Stimulated activated CD4-positive, alpha-beta T cell treated with anti-CD3 and anti-CD28 coated beads, Interleukin-1b, Interleukin-23, amount 100 ng/mL, for 1 hour (primary cell): ENCODE data around the gene SLC5A9.
"Not testable (repeated sequence)": the region's sequence is repeated elsewhere in the genome, so short reads cannot be mapped to it uniquely, and the experiment has no call there.

ENCODE experiments used
- DNase-seq, 2 donors: peaks; one replicate each; pipeline ENCODE4 v3.0.0-alpha.2; 2020; ENCODE audit warnings: low read depth in 2 of 2

Gene SLC5A9

DNA sequence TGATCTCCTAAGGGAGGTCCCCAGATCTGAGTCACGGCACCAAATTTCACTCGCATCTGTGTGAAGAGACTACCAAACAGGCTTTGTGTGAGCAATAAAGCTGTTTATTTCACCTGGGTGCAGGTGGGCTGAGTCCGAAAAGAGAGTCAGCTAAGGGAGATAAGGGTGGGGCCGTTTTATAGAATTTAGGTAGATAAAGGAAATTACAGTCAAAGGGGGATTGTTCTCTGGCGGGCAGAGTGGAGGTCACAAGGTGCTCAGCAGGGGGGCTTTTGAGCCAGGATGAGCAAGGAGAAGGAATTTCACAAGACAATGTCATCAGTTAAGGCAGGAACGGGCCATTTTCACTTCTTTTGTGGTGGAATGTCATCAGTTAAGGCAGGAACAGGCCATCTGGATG lies 8.2 kb upstream of the SLC5A9 start:
- DNase-seq, result not testable (repeated sequence)

DNA sequence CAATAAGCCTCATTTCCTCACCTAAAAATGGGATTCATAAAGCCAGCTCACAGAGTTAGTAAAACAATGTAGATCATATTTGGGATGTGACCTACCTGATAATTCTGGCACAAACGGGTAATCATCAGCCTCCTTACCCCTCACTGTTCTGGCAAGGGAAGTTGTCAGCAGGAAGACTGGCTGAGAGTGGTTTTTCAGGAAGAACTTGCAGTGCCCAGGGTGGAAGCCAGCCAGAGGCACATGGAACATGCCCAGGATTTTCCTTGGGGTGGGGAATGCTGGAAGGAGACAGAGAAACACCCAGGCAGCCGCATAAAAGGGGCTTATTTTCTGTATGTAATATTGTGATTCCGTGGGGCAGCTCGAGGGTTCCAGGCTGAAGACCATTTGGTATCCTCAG lies 7.7 kb upstream of the SLC5A9 start:
- DNase-seq, result no peak

DNA sequence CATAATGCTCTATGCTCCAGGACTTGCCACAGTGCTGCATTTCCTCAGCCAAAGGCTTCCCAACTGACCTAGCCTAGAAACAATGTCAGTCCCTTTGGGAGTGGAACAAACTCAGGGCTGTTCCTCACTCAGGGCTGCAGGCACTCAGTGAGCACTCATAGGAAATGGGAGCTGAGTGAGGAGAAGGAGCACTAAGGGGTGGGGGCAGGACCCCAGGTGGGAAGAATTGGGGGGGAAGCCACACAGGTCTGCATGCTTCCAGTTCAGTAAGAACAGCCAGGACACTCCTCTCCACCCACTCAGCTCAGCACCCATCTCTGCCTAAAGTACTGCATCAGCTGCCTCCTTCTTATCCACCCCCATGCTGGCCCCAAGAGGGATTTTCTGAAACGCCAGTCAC lies 7.3 kb upstream of the SLC5A9 start:
- DNase-seq, result no peak

DNA sequence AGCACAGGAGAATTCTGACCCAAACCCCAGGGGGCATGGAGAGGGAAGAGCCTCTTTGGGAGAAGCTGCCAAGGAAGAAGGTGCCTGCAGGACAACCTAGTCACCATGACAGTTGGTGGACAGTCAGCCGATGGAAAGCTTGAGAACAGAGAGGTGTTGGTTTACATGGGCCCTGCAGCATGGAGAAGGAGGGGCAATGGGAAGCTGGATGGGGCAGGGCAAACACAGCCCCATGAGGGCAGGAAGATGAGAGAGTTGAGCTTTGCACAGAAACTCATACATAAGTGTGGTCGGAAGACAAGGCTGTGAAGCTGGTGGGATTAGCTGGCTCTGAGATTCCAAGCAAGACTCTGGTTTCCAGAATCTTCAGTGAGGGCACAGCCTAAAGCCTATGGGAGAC lies 6.6 kb upstream of the SLC5A9 start:
- DNase-seq, result no peak

DNA sequence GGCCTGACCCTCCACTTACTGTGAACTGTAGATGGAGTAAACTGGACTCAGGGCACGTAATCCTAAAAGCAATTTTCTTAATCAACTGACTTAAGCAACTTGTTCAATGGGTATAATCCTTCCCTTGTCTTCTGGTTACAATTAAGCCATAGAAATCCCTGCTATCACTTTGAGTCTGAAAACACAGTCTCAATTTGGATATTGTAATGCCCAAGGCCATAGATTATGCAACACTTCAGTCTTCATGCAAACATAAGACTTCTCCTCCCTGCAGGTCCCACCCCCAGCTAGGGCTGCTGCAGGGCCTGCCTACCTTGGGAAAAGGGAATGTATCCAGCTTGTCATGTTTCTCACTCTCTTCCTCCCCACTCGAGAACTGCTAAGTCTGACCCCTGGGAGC lies 6.2 kb upstream of the SLC5A9 start:
- DNase-seq, result no peak

DNA sequence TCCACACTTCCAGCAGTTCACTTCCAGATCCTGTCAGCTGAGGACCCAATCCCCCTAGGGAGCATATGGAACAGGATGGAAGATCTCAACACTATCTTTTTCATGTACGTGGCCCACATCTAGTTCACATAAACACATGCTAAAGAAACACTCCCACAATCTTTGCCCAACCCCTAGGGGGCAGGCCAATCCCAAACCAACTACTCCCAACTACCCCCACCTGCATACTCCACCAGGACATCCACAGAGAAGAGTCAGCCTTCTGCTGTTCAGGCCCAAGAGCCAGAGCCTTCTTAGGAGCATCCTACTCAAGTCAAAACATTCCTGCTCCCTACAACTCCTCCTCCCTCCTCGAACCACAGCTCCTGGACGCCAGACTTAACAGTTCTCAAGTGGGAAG lies 5.6 kb upstream of the SLC5A9 start:
- DNase-seq, result no peak

DNA sequence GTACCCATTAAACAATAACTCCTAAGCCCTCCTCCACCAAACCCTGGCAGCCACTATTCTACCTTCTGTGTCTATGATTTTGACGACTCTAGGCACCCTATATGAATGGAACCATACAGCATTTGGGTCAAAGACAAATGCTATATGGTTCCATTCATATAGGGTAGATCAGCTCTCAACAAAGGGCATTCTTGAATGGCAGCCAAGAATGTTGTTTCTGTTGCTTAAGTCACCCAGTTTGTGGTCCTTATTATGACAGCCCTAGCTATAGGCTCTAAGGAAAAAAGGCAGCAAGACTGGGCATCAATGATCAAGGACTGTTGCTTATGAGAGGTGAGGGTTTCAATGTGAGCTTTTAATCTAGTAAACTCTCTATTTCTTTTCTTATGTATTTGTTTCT lies 4.7 kb upstream of the SLC5A9 start:
- no peak for DNase-seq

DNA sequence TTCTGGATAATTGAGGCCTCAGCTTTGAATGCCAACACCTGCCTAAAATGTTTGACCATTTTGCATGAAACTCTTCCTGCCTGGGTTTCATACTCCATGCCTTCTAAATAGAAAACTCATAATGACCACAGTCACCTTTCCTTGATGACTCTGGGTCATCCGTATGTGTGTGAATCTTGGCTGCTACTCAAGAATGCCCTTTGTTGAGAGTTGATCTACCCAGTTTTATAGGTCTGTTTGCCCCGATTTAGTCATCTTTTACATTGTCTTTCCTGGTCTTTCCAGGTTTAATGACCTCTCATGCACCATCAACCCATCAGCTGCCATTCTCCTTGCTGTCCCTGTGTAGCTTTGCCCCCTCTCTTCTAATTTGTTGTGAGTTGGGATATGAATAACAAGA lies 2.7 kb upstream of the SLC5A9 start:
- DNase-seq, result no peak

DNA sequence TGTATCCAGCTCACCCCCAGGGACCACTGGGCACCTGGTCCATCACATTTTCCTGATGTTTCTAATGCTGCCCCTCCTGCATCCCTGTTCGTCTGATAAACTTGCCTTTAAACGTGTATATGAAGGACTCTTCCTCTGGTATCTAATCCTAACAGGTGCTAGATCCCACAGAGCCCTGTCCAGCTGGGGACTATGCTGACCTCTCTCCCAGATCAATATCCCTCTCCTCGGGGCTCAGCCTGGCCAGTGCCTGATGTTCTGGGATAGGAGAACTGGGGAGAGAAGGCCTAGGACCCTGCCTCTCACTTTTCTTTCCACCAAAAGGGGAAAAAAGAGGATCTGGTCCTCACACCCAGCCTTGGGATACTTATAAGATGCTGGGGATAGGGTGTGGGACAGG lies 1.4 kb upstream of the SLC5A9 start:
- no peak for DNase-seq

DNA sequence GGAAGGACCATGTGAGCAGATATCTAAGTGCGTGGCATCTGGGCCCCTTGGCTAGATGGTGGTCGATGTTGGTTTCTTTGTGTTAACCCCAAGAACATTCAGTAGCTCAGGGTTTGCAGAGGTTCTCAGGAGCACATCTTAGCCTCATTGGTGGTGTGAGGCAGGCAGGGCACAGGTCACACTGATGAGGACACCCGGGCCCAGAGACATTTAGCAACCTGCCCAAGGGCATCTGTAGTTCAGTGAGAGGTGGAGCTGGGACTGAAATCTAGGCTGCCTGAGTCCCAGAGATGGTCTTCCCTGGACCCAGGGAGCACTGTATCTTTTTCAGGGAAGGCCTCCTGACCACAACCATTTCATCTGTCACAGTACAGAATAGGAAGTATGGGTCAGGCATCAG lies 859 bp upstream of the SLC5A9 start:
- no peak for DNase-seq

DNA sequence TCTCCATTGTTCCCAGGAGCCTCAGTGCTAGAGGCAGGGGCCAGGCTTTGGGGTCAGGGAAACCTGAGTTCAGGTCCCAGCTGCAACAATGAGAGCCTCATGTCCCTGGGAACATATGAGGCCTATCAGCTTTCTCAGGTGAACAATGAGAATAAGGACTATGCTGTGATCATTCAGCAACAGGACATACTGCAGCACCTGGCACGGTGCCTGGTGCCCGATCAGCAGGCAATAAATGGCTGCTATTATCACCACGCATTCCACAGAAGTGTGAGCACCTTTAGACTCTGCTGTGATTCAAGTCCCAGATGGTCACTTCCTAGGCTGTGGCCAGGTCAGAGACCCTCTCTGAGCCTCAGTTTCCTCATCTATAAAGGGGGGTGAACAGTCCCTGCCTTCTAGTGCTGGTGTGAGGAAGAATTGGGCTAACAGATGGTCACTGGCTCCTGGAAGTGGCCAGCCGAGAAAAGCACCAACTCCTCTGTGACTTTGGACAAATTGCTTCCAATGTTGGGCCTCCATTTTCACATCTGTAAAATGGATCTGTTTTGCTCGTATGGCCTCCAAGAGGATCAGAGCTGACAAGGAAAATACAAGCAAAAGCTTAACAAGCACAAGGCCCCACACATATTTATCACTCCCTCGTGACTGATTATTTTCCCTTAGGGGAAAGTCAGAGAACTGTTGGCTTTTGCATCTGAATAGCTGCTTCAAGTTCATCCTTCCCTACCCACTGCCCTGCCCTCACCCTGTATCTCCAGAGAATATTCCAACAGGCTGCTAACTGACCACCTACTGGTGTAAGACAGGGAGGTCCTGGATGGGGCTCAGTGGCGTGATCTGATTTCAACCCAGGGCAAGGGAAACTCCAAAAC lies 1.1 kb downstream of the SLC5A9 start:
- DNase-seq, result no peak

DNA sequence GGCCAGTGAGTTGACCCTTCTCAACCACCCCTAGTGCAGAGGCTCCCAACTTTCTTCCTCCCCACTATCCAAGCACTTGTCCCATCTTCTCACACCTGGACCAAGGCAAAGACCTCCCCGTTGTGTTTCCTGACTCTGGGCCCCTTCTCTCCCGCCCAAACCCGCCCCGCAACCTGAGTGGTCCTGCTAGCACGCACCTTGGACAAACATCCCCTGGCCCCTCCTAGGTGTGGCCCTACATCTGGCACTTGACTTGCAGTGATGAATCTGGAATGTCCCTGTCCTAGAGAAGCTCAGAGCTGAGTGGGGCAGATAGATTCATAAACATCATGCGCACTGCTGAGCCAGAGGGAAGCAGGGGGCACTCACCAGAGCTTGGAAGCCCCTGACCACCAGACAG lies 2.3 kb downstream of the SLC5A9 start:
- no peak for DNase-seq

DNA sequence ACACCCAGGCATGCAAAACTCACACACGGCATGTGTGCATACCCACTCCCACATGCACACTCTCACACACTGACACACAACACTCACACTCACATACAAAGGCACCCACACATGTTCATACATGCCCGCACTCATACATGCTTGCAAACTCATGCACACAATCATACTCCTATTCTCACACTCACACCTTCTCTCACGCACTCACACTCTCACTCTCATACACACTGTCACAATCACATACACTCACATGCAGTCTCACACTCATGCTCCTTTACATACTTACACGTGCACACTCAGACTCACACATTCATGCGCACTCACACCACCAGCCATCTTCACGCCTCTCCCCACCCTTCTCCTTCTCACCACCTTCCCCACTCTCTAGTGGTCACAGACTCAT lies 3.1 kb downstream of the SLC5A9 start:
- no peak for DNase-seq

DNA sequence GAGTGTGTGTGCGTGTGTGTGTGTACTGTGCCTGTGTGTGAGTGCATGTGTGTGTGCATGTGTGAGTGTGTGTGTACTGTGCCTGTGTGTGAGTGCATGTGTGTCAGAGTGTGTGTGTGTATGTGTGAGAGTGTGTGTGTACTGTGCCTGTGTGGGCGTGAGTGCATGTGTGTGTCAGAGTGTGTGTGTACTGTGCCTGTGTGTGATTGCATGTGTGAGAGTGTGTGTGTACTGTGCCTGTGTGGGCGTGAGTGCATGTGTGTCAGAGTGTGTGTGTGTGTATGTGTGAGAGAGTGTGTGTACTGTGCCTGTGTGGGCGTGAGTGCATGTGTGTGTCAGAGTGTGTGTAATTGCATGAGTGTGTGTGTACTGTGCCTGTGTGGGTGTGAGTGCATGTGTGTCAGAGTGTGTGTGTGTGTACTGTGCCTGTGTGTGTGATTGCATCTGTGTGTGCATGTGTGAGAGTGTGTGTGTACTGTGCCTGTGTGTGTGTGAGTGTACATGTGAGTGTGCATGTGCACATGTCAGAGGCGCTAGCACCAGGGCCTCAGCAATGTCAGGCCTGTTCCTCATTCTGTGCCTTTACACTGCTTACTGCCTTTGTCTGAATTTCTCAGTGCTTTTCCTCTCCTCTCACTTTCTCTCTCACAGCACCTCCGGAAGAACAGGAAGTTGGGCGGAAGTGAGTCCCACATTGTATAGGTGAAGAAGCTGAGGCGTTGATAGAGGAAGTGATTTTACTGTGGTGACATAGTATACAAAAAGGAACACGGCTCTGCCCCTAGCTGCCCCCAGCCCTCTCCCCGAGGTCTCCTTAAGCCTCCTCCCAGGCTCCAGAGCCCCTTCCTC lies 4.9 kb downstream of the SLC5A9 start:
- DNase-seq, result no peak

DNA sequence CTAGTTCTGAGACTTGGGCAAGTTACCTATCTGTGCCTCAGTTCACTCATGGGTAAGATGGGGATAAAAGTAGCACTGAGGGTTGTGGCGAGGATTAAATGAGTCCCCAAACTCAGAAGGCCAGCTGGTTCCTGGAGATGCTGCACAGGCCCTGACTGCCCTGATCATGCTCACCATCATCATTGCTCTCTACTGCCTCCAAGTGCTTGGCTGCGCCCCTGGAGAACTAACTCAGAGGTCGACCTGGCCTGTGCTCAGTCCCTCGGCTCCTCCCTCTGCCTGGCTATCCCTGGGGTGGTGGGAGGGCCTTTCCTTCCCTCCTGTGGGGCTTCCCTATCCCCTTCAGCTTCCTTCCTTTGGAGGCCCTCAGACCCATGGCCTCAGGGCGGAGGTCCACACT lies 5.6 kb downstream of the SLC5A9 start:
- DNase-seq, result no peak

DNA sequence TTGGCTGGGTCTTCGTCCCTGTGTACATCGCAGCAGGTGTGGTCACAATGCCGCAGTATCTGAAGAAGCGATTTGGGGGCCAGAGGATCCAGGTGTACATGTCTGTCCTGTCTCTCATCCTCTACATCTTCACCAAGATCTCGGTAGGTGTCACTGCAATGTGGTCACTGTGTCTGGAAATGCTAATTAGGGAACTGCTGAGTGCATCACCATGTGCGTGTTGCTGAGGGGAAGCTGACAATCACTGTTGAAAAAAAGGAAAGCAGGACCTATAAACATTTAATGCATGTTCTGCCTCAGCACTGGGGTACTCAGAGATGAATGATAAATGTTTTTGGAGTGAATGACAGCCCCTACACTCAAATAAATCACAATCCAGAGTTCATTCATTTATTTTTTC lies 6.8 kb downstream of the SLC5A9 start:
- DNase-seq, result no peak

DNA sequence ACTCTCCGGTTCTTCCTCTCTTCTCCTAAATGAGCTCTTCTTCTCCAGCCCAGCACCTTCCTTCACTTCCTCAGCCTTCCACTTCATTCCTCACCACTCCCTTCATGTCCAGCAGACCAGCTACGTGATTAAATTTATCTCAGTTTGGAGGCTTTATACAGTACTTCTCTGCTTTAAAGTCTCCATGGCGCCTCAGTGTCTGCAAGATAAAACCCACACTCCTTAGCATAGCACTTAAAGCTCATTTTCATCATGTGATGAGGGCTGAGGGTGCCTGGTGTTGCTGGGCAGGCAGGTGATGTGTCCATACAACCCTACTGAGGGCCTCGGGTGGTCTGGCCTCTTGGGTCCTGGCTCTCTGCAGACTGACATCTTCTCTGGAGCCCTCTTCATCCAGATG lies 7.7 kb downstream of the SLC5A9 start:
- no peak for DNase-seq

DNA sequence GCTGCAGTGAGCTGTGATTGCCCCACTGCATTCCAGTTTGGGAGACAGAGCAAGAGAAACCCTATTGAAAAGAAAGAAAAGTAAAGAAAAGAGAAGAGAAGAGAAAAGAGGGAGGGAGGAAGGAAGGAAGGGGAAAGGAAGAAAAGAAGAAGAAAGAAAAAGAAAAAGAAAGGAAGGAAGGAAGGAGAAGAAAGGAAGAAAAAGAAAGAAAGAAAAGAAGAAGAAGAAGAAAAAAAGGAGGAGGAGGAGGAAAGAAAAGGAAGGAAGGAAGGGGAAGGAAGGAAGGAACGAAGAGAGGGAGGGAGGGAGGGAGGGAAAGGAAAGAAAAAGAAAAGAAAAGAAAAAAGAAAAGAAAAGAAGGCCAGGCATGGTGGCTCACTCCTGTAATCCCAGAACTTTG lies 10.2 kb downstream of the SLC5A9 start:
- DNase-seq, result no peak

DNA sequence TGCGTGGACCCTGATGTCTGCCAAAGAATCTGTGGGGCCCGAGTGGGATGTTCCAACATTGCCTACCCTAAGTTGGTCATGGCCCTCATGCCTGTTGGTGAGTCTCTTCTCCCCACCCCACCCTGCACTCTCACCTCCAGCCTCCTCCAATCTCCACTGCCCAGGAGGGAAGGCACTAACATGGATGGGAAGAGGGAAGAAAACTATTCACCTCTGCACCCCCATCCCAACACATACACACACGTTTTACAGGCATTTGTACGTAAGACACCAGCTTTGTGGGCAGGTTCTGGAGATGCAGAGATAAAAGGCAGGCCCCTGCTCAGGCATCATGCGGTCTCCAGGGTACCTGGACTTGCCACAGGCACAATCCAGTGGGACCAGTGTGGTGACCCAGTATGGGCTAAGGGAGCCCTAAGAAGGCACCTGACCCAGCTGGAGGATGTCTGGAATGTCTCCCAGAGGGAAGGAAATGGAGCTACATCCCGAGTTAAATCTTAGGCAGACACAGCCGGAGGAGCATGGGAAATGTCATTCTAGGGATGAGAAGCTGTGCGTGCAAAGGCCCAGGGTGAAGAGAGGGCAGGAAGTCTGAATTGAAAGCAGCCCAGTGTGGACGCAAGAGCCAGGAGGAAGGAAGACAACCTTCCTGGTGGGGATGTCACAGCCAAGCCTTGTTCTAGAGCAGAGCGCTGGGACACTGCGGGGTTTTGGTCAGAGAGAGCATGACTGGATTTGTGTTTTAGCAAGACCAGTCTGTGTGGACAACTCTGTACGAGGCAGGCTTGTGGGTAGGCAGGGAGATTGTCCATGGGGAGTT lies 11.4 kb downstream of the SLC5A9 start:
- no peak for DNase-seq

DNA sequence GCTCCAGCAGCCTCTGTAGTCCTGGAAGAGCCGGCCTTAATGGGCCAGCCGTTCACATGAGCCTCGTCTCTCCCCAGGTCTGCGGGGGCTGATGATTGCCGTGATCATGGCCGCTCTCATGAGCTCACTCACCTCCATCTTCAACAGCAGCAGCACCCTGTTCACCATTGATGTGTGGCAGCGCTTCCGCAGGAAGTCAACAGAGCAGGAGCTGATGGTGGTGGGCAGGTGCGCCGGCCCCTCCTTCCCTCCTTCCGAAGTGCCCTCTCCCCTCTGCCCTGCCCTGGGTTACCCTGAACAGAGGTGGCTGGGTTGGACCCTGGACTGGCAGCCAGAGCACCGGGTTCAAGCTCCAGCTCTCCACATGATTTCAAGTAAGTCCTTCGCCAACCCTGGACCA lies 13.1 kb downstream of the SLC5A9 start:
- DNase-seq, result no peak

DNA sequence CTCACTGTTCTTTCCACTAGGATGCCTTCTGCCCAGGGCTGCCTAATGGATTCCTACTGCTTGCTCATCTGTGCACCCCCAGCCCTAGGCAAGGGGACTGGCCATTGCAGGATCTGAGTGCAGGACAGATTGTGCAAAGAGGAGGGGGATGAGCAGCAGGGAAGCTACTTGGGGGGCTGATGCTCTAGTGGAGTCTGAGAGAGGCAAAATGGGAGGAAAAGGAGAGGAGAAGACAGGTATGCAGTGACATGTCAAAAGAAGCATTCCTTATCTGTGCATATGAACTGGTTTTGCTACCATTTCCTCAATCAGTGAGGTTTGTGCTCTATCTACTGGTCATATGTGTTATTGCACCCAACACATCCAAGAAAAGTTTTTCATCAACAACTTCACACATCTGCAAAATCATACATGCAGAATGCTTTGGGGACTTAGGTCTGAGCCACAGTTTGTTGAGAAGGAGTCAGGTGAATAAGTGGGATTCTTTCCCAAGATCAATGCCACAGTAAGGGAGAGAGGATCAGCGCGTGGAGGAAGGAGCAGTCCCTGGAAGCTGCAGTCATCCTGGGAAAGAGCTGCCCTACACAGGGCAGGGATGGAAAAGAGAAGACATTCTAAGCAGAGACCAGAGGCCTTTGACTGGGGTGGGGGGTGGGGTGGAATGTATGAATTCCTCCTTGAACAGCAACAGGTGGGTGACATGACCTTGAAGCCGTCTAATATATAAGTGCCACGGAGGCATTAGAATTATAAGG lies 14.4 kb downstream of the SLC5A9 start:
- DNase-seq, result no peak
